Thoracic aorta (tissue), 2 donors: Measurements from ENCODE around the gene CLDN11. TPM values are rescaled to one million over a fixed set of nuclear protein-coding genes. Genes with fewer than 3 reads are reported as not detected.

Experiments
- ATAC-seq: fragments of 150-250 bp; one replicate; pipeline ENCODE4 v1.8.0; 2017; ENCODE audit warnings: low read depth; ENCODE audit not compliant: insufficient number of reproducible peaks, low FRiP score
- DNase-seq: peaks from one replicate; pipeline ENCODE4 v3.0.0-alpha.2; 2020; ENCODE audit warnings: low spot score
- H3K27ac ChIP-seq, 2 donors: fragments of 200-600 bp; sonication (generic); 1 replicate in 1 of 2; 2 replicates in 1 of 2; pipeline ENCODE4 v1.5.1; 2016; ENCODE audit warnings: mild to moderate bottlenecking in 2 of 2, moderate library complexity in 2 of 2
- H3K27me3 ChIP-seq: fragments of 200-600 bp; sonication (generic); replicated peaks from 2 replicates; pipeline ENCODE4 v1.6.0; 2016; ENCODE audit warnings: mild to moderate bottlenecking; ENCODE audit not compliant: insufficient read depth
- H3K36me3 ChIP-seq: fragments of 200-600 bp; sonication (generic); one replicate; pipeline ENCODE4 v1.5.1; 2016
- H3K4me1 ChIP-seq, 2 donors: fragments of 200-600 bp; sonication (generic); 1 replicate in 1 of 2; 2 replicates in 1 of 2; pipeline versions ENCODE4 v1.5.1 to v1.6.0; 2016; ENCODE audit warnings: low read depth in 2 of 2, mild to moderate bottlenecking in 1 of 2; ENCODE audit not compliant: control insufficient read depth in 1 of 2
- H3K4me3 ChIP-seq: fragments of 200-600 bp; sonication (generic); 2 replicates; pipeline ENCODE4 v1.5.1; 2016; ENCODE audit warnings: mild to moderate bottlenecking
- H3K9me3 ChIP-seq: fragments of 200-600 bp; sonication (generic); 2 replicates; pipeline ENCODE4 v1.5.1; 2016
- CTCF ChIP-seq: fragments of 200-600 bp; sonication (generic); IDR thresholded peaks from one replicate; pipeline ENCODE4 v1.5.1; 2019; ENCODE audit warnings: antibody characterized with exemption
- total RNA-seq, 2 donors: library from RNA; depleted of rRNA; stranded (reverse); fragments of >200 nt; gene quantifications; one replicate each; pipeline versions ENCODE4 v1.1.0 to v1.2.3, GENCODE V29; 2016

Gene CLDN11
- total RNA-seq, 2 donors from 2014 or later = 2.5 to 2.7 TPM

- no peak for ATAC-seq
- no peak for TF ChIP-seq CTCF
- H3K9me3 ChIP-seq = no peaks in the 10 kb centered on the region
- H3K27ac ChIP-seq = no peak overlapping the region
- H3K4me1 ChIP-seq = no peaks in the 10 kb centered on the region
- H3K36me3 ChIP-seq = no peaks in the 10 kb centered on the region
- DNase-seq = no peak
- no peak overlapping the region for H3K4me3 ChIP-seq
- no peaks in the 10 kb centered on the region for H3K27me3 ChIP-seq
Measured at GRCh38 chr3:170454509-170454908, 35.8 kb downstream of the CLDN11 start.

- no peak for TF ChIP-seq CTCF
- H3K27ac ChIP-seq = no peak overlapping the region
- no peaks in the 10 kb centered on the region for H3K9me3 ChIP-seq
- ATAC-seq (no peak), DNase-seq (no peak)
- no peaks in the 10 kb centered on the region for H3K4me1 ChIP-seq
- no peaks in the 10 kb centered on the region for H3K27me3 ChIP-seq
- H3K4me3 ChIP-seq = no peak overlapping the region
- no peaks in the 10 kb centered on the region for H3K36me3 ChIP-seq
Measured at GRCh38 chr3:170458285-170458684, 39.6 kb downstream of the CLDN11 start.

- TF ChIP-seq CTCF = no peak
- no peak overlapping the region for H3K27ac ChIP-seq
- H3K4me1 ChIP-seq = no peaks in the 10 kb centered on the region
- DNase-seq (no peak), ATAC-seq (no peak)
- no peaks in the 10 kb centered on the region for H3K27me3 ChIP-seq
- H3K4me3 ChIP-seq = no peak overlapping the region
- no peaks in the 10 kb centered on the region for H3K9me3 ChIP-seq
- H3K36me3 ChIP-seq = no peaks in the 10 kb centered on the region
Measured at GRCh38 chr3:170463011-170463410, 44.3 kb downstream of the CLDN11 start.

GRCh38 chr3:170465955-170466354, 47.3 kb downstream of the CLDN11 start:
- no peaks in the 10 kb centered on the region for H3K9me3 ChIP-seq
- no peak for ATAC-seq

GRCh38 chr3:170467007-170467406, 48.3 kb downstream of the CLDN11 start:
- Histone ChIP-seq H3K27ac (no peak overlapping the region), H3K36me3 (no peaks in the 10 kb centered on the region), H3K4me1 (no peaks in the 10 kb centered on the region), H3K9me3 (no peaks in the 10 kb centered on the region), H3K27me3 (no peaks in the 10 kb centered on the region), H3K4me3 (no peak overlapping the region)
- ATAC-seq (no peak), DNase-seq (no peak)
- no peak for TF ChIP-seq CTCF

More at GRCh38 chr3:170465955-170466354, 47.3 kb downstream of the CLDN11 start:
- no peak for TF ChIP-seq CTCF
- Histone ChIP-seq H3K36me3 (no peaks in the 10 kb centered on the region), H3K4me1 (no peaks in the 10 kb centered on the region), H3K27ac (no peak overlapping the region), H3K27me3 (no peaks in the 10 kb centered on the region), H3K4me3 (no peak overlapping the region)
- DNase-seq = no peak
